VCaP (cell line): ENCODE results near the gene C19orf81.

Experiments
- H3K27ac ChIP-seq: fragments of 450-650 bp; 2 replicates; pipeline ENCODE4 v1.5.1; 2017
- CTCF ChIP-seq: fragments of 450-650 bp; conservative IDR thresholded peaks from 2 replicates; pipeline ENCODE4 v1.5.1; 2017; ENCODE audit warnings: mild to moderate bottlenecking, moderate library complexity

The C19orf81 gene

GRCh38 chr19:50695251-50696093 is 46.2 kb downstream of the C19orf81 start:
- no peak overlapping the region for H3K27ac ChIP-seq
- TF ChIP-seq CTCF: no peak

GRCh38 chr19:50696094-50696483 is 46.8 kb downstream of the C19orf81 start:
- TF ChIP-seq CTCF: no peak
- no peak overlapping the region for H3K27ac ChIP-seq

DNA sequence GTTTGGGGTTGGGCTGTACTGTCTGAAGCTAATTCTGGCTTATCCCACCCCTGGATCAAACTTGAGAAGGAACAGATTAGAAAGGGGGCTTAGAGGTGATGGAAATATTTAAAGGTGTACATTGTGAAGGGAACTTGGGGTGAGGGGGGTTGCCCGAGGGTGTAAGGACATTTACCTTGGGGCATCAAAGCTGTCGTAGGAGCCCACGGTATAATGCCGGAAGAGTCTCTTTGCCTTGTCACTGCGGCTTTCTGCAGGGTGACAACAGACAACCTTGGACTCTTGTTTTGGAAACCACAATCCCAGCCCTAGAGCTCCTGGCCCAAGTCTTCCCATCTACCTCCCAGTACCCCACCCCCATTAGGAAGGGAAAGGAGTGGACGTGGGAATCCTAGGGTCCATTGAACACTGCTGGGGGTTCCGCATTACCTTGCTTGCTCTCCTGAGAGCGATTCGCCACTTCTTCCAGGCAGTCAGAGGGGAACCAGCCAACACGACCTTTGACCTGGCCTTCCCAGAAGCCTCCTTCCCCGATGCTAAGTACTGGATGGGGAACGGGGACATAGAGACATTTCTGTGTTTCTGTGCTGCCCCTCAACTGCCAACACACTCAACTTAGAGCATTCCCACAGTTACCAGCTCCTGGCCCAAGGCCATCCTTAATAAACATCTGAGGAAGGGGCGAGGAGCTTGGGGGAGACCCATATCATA is 48.3 kb downstream of the C19orf81 start:
- H3K27ac ChIP-seq: no peak overlapping the region
- TF ChIP-seq CTCF: no peak

- no peak overlapping the region for H3K27ac ChIP-seq
- TF ChIP-seq CTCF: no peak
Observed at GRCh38 chr19:50701367-50701985, 52.2 kb downstream of the C19orf81 start.

GRCh38 chr19:50702158-50702870 is 53.1 kb downstream of the C19orf81 start:
- TF ChIP-seq CTCF: no peak
- no peak overlapping the region for H3K27ac ChIP-seq

- no peak for TF ChIP-seq CTCF
- no peak overlapping the region for H3K27ac ChIP-seq
Observed at GRCh38 chr19:50702871-50703829, 53.9 kb downstream of the C19orf81 start.
